B cell (primary cell): ENCODE results near the gene MARK2. TPM values are rescaled to one million over a fixed set of nuclear protein-coding genes. Genes with fewer than 3 reads are reported as not detected.

Experiments used
- ATAC-seq: fragments of 200-7000 bp; cut with Tn5 transposase; one replicate; pipeline ENCODE4 v1.10.0; 2021; ENCODE audit warnings: low read depth, mild to moderate bottlenecking, moderate number of reproducible peaks, moderate library complexity
- CTCF ChIA-PET: fragments of 350-600 bp; sonication (Branson Sonifier 250); formaldehyde crosslinking; loops from one replicate; lab custom pipeline; 2021; ENCODE audit warnings: antibody characterized with exemption, inconsistent platforms; lab: Charles Lee
- POLR2A ChIA-PET: fragments of 350-600 bp; sonication (Branson Sonifier 250); formaldehyde crosslinking; loops from one replicate; lab custom pipeline; 2021; ENCODE audit warnings: antibody characterized with exemption; lab: Charles Lee
- DNase-seq: peaks from one replicate; pipeline ENCODE4 v3.0.0; 2013
- H2AFZ ChIP-seq: 2 replicates; pipeline ENCODE4 v1.6.1; 2012; ENCODE audit warnings: mild to moderate bottlenecking, low read depth, low read length; ENCODE audit not compliant: insufficient read depth, poor library complexity, severe bottlenecking
- H3K27ac ChIP-seq, 2 donors: 1 replicate in 1 of 2; 2 replicates in 1 of 2; pipeline ENCODE4 v1.5.1; 2012 to 2013; ENCODE audit warnings: low read length in 2 of 2, mild to moderate bottlenecking in 2 of 2, moderate library complexity in 1 of 2
- H3K27me3 ChIP-seq, 4 experiments: fragments of 200-600 bp in 1 of 4; sonication (generic) in 1 of 4; replicated peaks in 1 of 4; 1 replicate in 2 of 4; 2 replicates in 2 of 4; pipeline versions ENCODE4 v1.6.1 to v1.7.0; 2013 to 2016; ENCODE audit warnings: low read length in 3 of 4, mild to moderate bottlenecking in 2 of 4, mixed read lengths in 1 of 4, moderate library complexity in 1 of 4; ENCODE audit not compliant: insufficient read depth in 4 of 4, control insufficient read depth in 3 of 4; ENCODE audit errors: control extremely low read depth in 1 of 4
- H3K36me3 ChIP-seq, 2 experiments: replicated peaks in 1 of 2; 1 replicate in 1 of 2; 2 replicates in 1 of 2; pipeline versions ENCODE4 v1.6.1 to v1.7.1; 2013; ENCODE audit warnings: low read length in 1 of 2; ENCODE audit not compliant: insufficient read depth in 2 of 2, control insufficient read depth in 1 of 2; ENCODE audit errors: control extremely low read depth in 1 of 2, extremely low read depth in 1 of 2
- H3K4me1 ChIP-seq, 2 donors: fragments of 200-600 bp in 1 of 2; sonication (generic) in 1 of 2; 1 replicate in 1 of 2; 2 replicates in 1 of 2; pipeline versions ENCODE4 v1.5.1 to v1.6.1; 2013 to 2017; ENCODE audit warnings: low read length in 2 of 2; ENCODE audit not compliant: control insufficient read depth in 2 of 2, insufficient read depth in 2 of 2
- H3K4me2 ChIP-seq: replicated peaks from 2 replicates; pipeline ENCODE3; 2012; ENCODE audit warnings: mild to moderate bottlenecking, low read depth, low read length; ENCODE audit not compliant: poor library complexity, severe bottlenecking
- H3K4me3 ChIP-seq, 5 experiments: fragments of 200-600 bp in 1 of 5; sonication (generic) in 1 of 5; 1 replicate in 3 of 5; 2 replicates in 2 of 5; pipeline versions ENCODE4 v1.5.1 to v1.7.0; 2011 to 2016; ENCODE audit warnings: low read length in 4 of 5, mild to moderate bottlenecking in 4 of 5, low read depth in 2 of 5, control low read depth in 1 of 5, moderate library complexity in 1 of 5; ENCODE audit not compliant: insufficient read depth in 1 of 5; ENCODE audit errors: control extremely low read depth in 1 of 5, extremely low read depth in 1 of 5
- H3K79me2 ChIP-seq: fragments of 200-600 bp; sonication (generic); one replicate; pipeline ENCODE4 v1.6.0; 2016; ENCODE audit warnings: low read length; ENCODE audit not compliant: control insufficient read depth, insufficient read depth
- H3K9ac ChIP-seq: fragments of 200-600 bp; sonication (generic); 2 replicates; pipeline ENCODE4 v1.6.1; 2017; ENCODE audit warnings: mild to moderate bottlenecking, low read length, moderate library complexity
- H3K9me3 ChIP-seq, 3 donors: one replicate each; pipeline versions ENCODE4 v1.6.1 to v1.7.1; 2013; ENCODE audit warnings: low read length in 2 of 3; ENCODE audit not compliant: control insufficient read depth in 2 of 3, insufficient read depth in 1 of 3; ENCODE audit errors: control extremely low read depth in 1 of 3
- H4K20me1 ChIP-seq: 2 replicates; pipeline ENCODE4 v1.6.0; 2012; ENCODE audit warnings: mild to moderate bottlenecking, low read length; ENCODE audit not compliant: insufficient read depth, control insufficient read depth, poor library complexity, severe bottlenecking
- H3K27ac Mint-ChIP-seq: one replicate; pipeline ENCODE4 v1.8.0; 2021; ENCODE audit warnings: mixed read lengths
- H3K27me3 Mint-ChIP-seq: one replicate; pipeline ENCODE4 v1.8.0; 2021; ENCODE audit warnings: mixed read lengths
- H3K4me1 Mint-ChIP-seq: one replicate; pipeline ENCODE4 v1.8.0; 2021; ENCODE audit warnings: mixed read lengths
- H3K4me3 Mint-ChIP-seq: one replicate; pipeline ENCODE4 v1.8.0; 2021; ENCODE audit warnings: mixed read lengths
- H3K9me3 Mint-ChIP-seq: one replicate; pipeline ENCODE4 v1.8.0; 2022; ENCODE audit warnings: mixed read lengths; ENCODE audit not compliant: insufficient read depth
- CTCF ChIP-seq: fragments of 200-600 bp; IDR thresholded peaks from one replicate; pipeline ENCODE4 v1.8.0; 2022; ENCODE audit warnings: antibody characterized with exemption, mild to moderate bottlenecking
- EZH2 ChIP-seq: IDR thresholded peaks from 2 replicates; pipeline ENCODE4 v1.6.1; 2012; ENCODE audit warnings: borderline replicate concordance, low read depth, mild to moderate bottlenecking, moderate library complexity, low read length; ENCODE audit not compliant: insufficient read depth, poor library complexity, severe bottlenecking
- WGBS: methylation state at CpG from one replicate; pipeline ENCODE4 v1.1.5; 2013; ENCODE audit warnings: missing lambda C conversion rate; ENCODE audit not compliant: insufficient coverage; 5-methylcytosine and 5-hydroxymethylcytosine counted together
- intact Hi-C: fragments of 100-400 bp; cut with micrococcal nuclease; formaldehyde crosslinking; loops from one replicate; pipeline ENCODE4 v1.10.0; 2022
- polyA plus RNA-seq: library from polyadenylated mRNA; depleted of rRNA; stranded (reverse); fragments of >200 nt; gene quantifications from 2 replicates; pipeline ENCODE4 v1.2.3, GENCODE V29; 2012
- total RNA-seq, 2 donors: library from RNA; stranded (reverse); fragments of 120-200 nt in 1 of 2; gene quantifications; 1 replicate in 1 of 2; 2 replicates in 1 of 2; pipeline versions ENCODE4 v1.2.3 to v1.2.4, GENCODE V29; 2013 to 2022

MARK2 gene
- total and polyA plus RNA-seq, 2 donors (not counting 1 experiment from before 2014, with no cell fraction given) = 47.2 to 58.1 TPM

GRCh38 chr11:63884196-63884932, 45.5 kb downstream of the MARK2 start:
- 100% methylated on average over 2 of the region's 4 CpGs for WGBS
- H3K27ac ChIP-seq = peak overlapping the region; percentile 6 to 69
- TF ChIP-seq EZH2 (no peak), CTCF (no peak)
- H3K4me1 ChIP-seq = peaks cover 42 to 52% of the 10 kb centered on the region in 2 donors
- H3K9me3 Mint-ChIP-seq = no peaks in the 10 kb centered on the region
- DNase-seq = no peak
- H3K79me2 ChIP-seq = peaks cover 95% of the 10 kb centered on the region
- peak overlapping the region; percentile 53 for H3K27ac Mint-ChIP-seq
- CTCF ChIA-PET = interaction anchor here (1.0 to 1.7 kb wide), 2 partner anchors 11 to 62 kb away, joined by 4 to 5 read pairs; no protein-coding TSS in a partner anchor
- H2AFZ ChIP-seq = no peak overlapping the region
- peaks cover 92% of the 10 kb centered on the region for H4K20me1 ChIP-seq
- ATAC-seq = no peak
- H3K27me3 ChIP-seq = no peaks in the 10 kb centered on the region
- H3K27me3 Mint-ChIP-seq = no peaks in the 10 kb centered on the region
- POLR2A ChIA-PET = no interaction called here
- H3K36me3 ChIP-seq = peaks cover 0 to 11% of the 10 kb centered on the region in 2 experiments
- no peak overlapping the region for H3K9ac ChIP-seq
- H3K4me1 Mint-ChIP-seq = peaks cover 70% of the 10 kb centered on the region
- no peak overlapping the region for H3K4me3 ChIP-seq
- H3K9me3 ChIP-seq = peaks cover 0 to 2% (median 0%) of the 10 kb centered on the region in 3 donors
- no peak overlapping the region for H3K4me3 Mint-ChIP-seq
- intact Hi-C loops = loop anchor here (10.0 kb wide), 1 partner anchor 90 kb away; the partner anchor contains the start of gene COX8A
- no peak overlapping the region for H3K4me2 ChIP-seq
